ENCODE results near the gene ZNF669.
"Not testable (repeated sequence)": the region's sequence is repeated elsewhere in the genome, so short reads cannot be mapped to it uniquely, and the experiment has no call there.

GRCh38 chr1:247126166-247126565, 22.0 kb upstream of the ZNF669 start:
- not testable (repeated sequence) for TF ChIP-seq ZNF274 (IDR thresholded peaks at IDR 0.05; ENCODE audit: low read depth, low read length); POLR2AphosphoS5 (IDR thresholded peaks at IDR 0.05; ENCODE audit: low read depth, low read length); TCF7L2 (IDR thresholded peaks at IDR 0.05; ENCODE audit: borderline replicate concordance, extremely low read depth, insufficient read depth, insufficient read length); POLR2A (IDR thresholded peaks at IDR 0.05; ENCODE audit: borderline replicate concordance, extremely low read depth, insufficient read depth, insufficient read length); EZH2 (IDR thresholded peaks at IDR 0.05); CTCF (IDR thresholded peaks at IDR 0.05 in 2 of 3, conservative IDR thresholded peaks at IDR 0.05 in 1 of 3; ENCODE audit: borderline replicate concordance in 1 of 3, insufficient read depth in 1 of 3, low read depth in 2 of 3, low read length in 2 of 3); EZH2phosphoT487 (IDR thresholded peaks at IDR 0.05; ENCODE audit: borderline replicate concordance); SP1 (IDR thresholded peaks at IDR 0.05; ENCODE audit: low read depth); SIN3A (IDR thresholded peaks at IDR 0.05; ENCODE audit: low read depth); ATF3 (IDR thresholded peaks at IDR 0.05); FOSL1 (IDR thresholded peaks at IDR 0.05; ENCODE audit: low read depth); SRF (IDR thresholded peaks at IDR 0.05; ENCODE audit: low read depth); EGR1 (IDR thresholded peaks at IDR 0.05; ENCODE audit: low read depth); REST (IDR thresholded peaks at IDR 0.05; ENCODE audit: low read depth)

Measured in HCT116 (cell line).